Spinal cord (tissue), 10 donors: ENCODE results near the gene CDK18. TPM values are rescaled to one million over a fixed set of nuclear protein-coding genes. Genes with fewer than 3 reads are reported as not detected.
A peak's percentile ranks its signal among the peaks of the same experiment; 100 is the strongest.

ENCODE experiments used
- DNase-seq, 6 donors: peaks; one replicate each; pipeline versions ENCODE4 v3.0.0 to v3.0.0-alpha.2; 2013 to 2015; ENCODE audit warnings: low spot score in 6 of 6, low read depth in 4 of 6
- H3K27ac ChIP-seq: one replicate; pipeline ENCODE4 v1.5.1; 2013; ENCODE audit warnings: low read depth, low read length, control low read depth
- H3K27me3 ChIP-seq: one replicate; pipeline ENCODE4 v1.6.1; 2013; ENCODE audit warnings: low read length; ENCODE audit not compliant: control insufficient read depth, insufficient read depth
- H3K36me3 ChIP-seq: one replicate; pipeline ENCODE4 v1.6.1; 2013; ENCODE audit warnings: low read length; ENCODE audit not compliant: control insufficient read depth, insufficient read depth
- H3K4me1 ChIP-seq: one replicate; pipeline ENCODE4 v1.6.1; 2013; ENCODE audit warnings: low read length; ENCODE audit not compliant: control insufficient read depth, insufficient read depth
- H3K4me3 ChIP-seq: one replicate; pipeline ENCODE4 v1.5.1; 2013; ENCODE audit warnings: low read depth, low read length, control low read depth
- H3K9me3 ChIP-seq: one replicate; pipeline ENCODE4 v1.6.1; 2013; ENCODE audit warnings: low read length; ENCODE audit not compliant: control insufficient read depth, insufficient read depth
- WGBS: methylation state at CpG from one replicate; pipeline ENCODE4 v1.1.5; 2013; ENCODE audit warnings: missing lambda C conversion rate; ENCODE audit not compliant: insufficient coverage; 5-methylcytosine and 5-hydroxymethylcytosine counted together
- polyA plus RNA-seq, 2 donors: library from polyadenylated mRNA; unstranded; fragments of 120-200 nt; gene quantifications; one replicate each; pipeline ENCODE4 v1.2.1, GENCODE V29; 2013; ENCODE audit not compliant: insufficient read length in 2 of 2
- total RNA-seq, 2 donors: library from RNA; depleted of rRNA in 1 of 2; stranded (reverse); fragments of 120-200 nt in 1 of 2; fragments of >200 nt in 1 of 2; gene quantifications; one replicate each; pipeline versions ENCODE4 v1.2.3 to v1.2.4, GENCODE V29; 2013 to 2014
- donor health status: healthy.

The CDK18 gene
- total and polyA plus RNA-seq, 4 donors, result 11.6 to 139 (median 66.2) TPM

- Histone ChIP-seq H3K9me3 (no peaks in the 10 kb centered on the region), H3K4me1 (peaks cover 50% of the 10 kb centered on the region), H3K27ac (no peak overlapping the region), H3K36me3 (peaks cover 4% of the 10 kb centered on the region), H3K27me3 (no peaks in the 10 kb centered on the region), H3K4me3 (no peak overlapping the region)
- WGBS, result 56% methylated on average over 6 of the region's 7 CpGs
- DNase-seq, result peak in 1 of 6 donors; percentile 39
Observed at GRCh38 chr1:205510308-205510950, 6.0 kb downstream of the CDK18 start.

DNA sequence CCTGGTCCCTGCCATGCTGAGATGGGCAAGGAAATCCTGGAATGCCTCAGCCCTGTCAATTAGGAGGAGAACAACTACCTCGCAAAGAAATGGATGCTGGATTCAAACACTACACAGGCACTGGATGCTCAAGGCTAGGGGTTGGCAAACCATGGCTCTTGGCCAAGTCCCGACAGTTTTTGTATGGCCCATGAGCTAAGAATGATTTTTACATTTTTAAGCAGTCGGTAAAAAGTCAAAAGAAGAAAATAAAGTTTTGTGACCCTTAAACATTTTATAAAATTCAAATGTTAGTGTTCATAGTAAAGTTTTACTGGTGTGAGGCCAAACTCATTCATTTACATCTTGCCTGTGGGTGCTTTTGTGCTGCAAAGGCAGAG, 6.5 kb downstream of the CDK18 start:
- peaks cover 4% of the 10 kb centered on the region for H3K36me3 ChIP-seq
- no peak overlapping the region for H3K4me3 ChIP-seq
- no peaks in the 10 kb centered on the region for H3K9me3 ChIP-seq
- DNase-seq, result no peak
- no peak overlapping the region for H3K27ac ChIP-seq
- H3K27me3 ChIP-seq, result no peaks in the 10 kb centered on the region
- WGBS, result 100% methylated on average over 1 of the region's 3 CpGs
- peaks cover 49% of the 10 kb centered on the region for H3K4me1 ChIP-seq

DNA sequence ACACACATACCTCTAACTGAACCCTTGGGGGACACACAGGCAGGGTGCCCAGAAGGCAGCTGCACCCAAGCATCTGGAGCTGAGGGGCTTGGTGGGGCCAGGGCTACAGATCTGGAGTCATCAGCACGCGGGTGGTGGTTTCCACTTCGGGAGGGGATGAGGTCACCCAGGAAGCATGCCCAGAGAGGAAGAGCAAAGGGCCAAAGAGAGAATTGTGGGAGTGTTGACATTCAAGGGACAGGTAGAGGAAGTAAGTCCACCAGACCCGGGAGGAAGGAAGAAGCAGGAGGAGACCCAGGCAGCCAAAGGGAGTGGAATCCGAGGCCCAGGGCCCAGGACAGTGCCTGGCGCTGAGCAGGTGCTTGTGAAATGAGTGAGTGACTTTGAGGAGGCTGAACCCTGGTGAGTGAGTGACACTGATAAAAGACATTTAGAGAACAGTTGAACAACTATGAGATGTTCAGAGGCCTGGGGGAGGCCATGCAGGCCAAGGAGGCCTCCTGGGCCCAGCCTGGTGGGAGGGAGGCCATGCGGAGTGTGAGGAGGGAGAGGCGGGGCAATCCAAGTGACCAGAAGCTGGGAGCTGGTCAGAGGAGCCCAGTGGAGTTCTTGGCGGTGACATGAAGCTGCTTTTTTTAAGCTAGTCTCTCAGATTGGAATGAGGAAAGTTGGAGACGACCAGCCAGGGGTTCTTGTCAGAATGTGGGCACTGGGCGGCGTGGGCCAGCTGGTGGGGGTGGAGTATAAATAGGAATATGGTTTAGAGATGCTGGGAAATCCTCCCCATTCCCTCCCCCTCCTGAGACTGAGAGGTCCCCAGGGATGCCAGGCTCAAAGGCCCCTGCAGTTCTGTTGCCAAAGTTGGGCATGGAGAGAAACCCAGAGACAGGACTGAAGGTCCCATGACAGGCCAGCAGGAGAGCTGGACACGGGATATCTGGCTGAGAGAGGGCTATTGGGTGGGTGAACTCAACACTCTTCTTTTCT, 7.9 kb downstream of the CDK18 start:
- no peak overlapping the region for H3K27ac ChIP-seq
- no peaks in the 10 kb centered on the region for H3K9me3 ChIP-seq
- H3K36me3 ChIP-seq, result peaks cover 4% of the 10 kb centered on the region
- 79% methylated on average over 9 of the region's 13 CpGs for WGBS
- no peak overlapping the region for H3K4me3 ChIP-seq
- DNase-seq, result no peak
- H3K4me1 ChIP-seq, result peaks cover 59% of the 10 kb centered on the region
- no peaks in the 10 kb centered on the region for H3K27me3 ChIP-seq

DNA sequence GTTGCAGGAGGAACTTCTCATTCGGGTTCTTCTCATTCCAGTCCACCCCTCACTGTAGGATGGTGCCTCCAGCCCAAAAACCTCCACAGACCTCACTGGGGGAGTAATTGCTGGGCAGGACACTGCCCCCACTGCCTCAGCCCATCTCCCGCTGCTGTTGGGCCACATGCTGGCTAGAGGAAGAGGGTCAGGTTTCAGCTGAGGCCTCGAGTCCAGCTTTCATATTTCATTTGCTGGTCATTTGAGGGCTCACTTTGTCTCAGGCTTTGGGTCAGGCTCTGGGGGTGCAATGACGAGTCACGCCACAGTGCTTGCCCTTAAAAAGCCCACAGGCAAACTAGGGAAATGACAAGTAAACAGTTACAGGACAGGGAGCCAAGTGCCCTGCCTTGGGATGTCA, 9.3 kb downstream of the CDK18 start:
- 65% methylated on average over 3 of the region's 5 CpGs for WGBS
- Histone ChIP-seq H3K27ac (no peak overlapping the region), H3K9me3 (no peaks in the 10 kb centered on the region), H3K27me3 (no peaks in the 10 kb centered on the region), H3K4me1 (peaks cover 62% of the 10 kb centered on the region), H3K36me3 (peaks cover 4% of the 10 kb centered on the region), H3K4me3 (no peak overlapping the region)
- DNase-seq, result no peak

- H3K36me3 ChIP-seq, result peaks cover 4% of the 10 kb centered on the region
- H3K27me3 ChIP-seq, result no peaks in the 10 kb centered on the region
- no peaks in the 10 kb centered on the region for H3K9me3 ChIP-seq
- H3K4me3 ChIP-seq, result no peak overlapping the region
- 92% methylated on average over 5 of the region's 7 CpGs for WGBS
- no peak overlapping the region for H3K27ac ChIP-seq
- DNase-seq, result no peak
- H3K4me1 ChIP-seq, result peaks cover 69% of the 10 kb centered on the region
Observed at GRCh38 chr1:205514211-205515142, 10.0 kb downstream of the CDK18 start.

DNA sequence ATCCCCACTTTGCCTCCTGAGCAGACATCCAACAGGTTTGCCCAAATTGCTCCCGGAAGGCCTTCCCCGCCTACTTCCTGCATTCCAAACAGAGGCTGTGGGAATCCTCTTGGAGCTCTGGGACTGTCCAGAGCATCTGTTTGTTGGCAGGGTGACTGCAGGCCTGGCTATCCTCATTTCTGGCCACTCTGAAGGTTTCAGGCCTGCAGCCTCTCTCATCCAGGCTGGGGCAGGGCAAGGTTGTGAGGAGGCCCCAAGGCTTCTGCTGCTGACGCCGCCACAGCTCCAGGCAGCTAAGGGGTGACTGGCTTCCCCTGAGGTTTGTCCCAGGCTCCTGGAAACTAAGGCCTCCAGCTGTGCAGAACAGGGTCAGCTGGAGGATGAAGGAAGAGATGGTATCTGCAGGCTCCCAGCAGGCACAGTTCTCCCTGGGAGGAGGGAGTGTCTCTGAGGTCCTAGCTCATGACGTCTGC, 11.3 kb downstream of the CDK18 start:
- H3K4me1 ChIP-seq, result peaks cover 73% of the 10 kb centered on the region
- H3K36me3 ChIP-seq, result no peaks in the 10 kb centered on the region
- H3K27ac ChIP-seq, result peak overlapping the region; percentile 64
- H3K4me3 ChIP-seq, result no peak overlapping the region
- WGBS, result 73% methylated on average over 5 of the region's 5 CpGs
- H3K27me3 ChIP-seq, result no peaks in the 10 kb centered on the region
- no peaks in the 10 kb centered on the region for H3K9me3 ChIP-seq
- no peak for DNase-seq

DNA sequence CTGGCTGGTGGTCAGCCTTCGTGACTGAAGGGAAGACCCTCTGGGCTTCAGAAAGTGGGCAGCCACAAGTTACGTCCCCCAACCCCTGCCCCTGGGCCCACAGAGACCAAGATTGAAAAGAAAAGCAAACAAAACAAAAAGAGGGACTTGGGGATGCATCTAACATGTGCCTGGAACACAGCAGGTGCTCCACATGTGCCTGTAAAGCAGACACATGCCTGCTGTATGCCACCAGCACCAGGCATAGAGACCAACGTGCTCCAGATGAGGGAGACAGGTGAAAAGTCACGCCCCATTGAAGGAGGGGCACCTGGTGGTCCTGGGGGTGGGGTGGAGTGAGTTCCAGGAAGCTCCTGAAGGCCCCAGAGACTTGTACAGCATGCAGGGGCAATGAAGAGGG, 11.9 kb downstream of the CDK18 start:
- Histone ChIP-seq H3K4me1 (peaks cover 76% of the 10 kb centered on the region), H3K27ac (no peak overlapping the region), H3K27me3 (no peaks in the 10 kb centered on the region), H3K4me3 (no peak overlapping the region), H3K9me3 (no peaks in the 10 kb centered on the region), H3K36me3 (no peaks in the 10 kb centered on the region)
- DNase-seq, result no peak
- WGBS, result 90% methylated on average over 4 of the region's 4 CpGs

DNA sequence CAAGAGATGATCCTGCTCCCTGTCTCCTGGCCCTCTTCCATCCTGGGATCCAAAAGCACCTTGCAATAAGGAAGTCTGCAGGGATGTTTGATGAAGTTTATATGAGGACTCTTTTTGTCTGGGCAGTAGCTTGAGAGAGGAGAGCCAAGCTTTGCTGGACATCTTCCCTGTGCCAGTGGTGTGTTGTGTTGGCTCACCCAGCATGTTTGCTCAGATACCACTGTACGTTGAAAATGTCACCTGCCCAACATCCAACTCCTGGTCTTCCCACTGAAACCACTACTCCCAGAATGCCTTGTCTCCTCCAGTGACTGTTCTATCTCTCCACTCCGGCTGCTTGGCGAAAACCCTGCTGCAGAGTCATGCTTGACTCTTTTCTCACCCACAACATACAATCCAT, 12.8 kb downstream of the CDK18 start:
- no peak for DNase-seq
- Histone ChIP-seq H3K27ac (peak overlapping the region; percentile 30), H3K27me3 (no peaks in the 10 kb centered on the region), H3K4me3 (no peak overlapping the region), H3K4me1 (peaks cover 78% of the 10 kb centered on the region), H3K9me3 (no peaks in the 10 kb centered on the region), H3K36me3 (no peaks in the 10 kb centered on the region)
- 72% methylated on average over 3 of the region's 3 CpGs for WGBS

DNA sequence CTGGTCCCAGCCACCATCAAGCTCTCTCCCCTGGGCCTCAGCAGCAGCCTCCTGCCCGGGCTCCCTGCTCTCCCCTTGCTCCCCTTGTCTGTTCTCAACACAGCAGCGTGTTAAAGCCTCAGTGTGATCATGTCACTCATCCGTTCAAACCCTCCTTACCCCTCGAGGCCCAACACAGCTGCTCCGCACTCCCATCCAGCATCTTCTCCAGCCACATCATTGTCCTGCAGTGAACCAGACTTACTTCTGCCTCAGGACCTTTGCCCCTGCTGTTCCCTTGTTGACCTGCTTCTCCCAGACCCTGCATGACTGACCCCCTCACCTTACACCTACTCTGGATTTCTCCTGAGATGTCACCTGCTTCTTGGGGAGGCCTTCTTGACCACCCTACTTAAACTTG, 13.3 kb downstream of the CDK18 start:
- H3K27me3 ChIP-seq, result no peaks in the 10 kb centered on the region
- no peaks in the 10 kb centered on the region for H3K9me3 ChIP-seq
- H3K27ac ChIP-seq, result peak overlapping the region; percentile 57
- H3K4me3 ChIP-seq, result no peak overlapping the region
- WGBS, result 72% methylated on average over 5 of the region's 5 CpGs
- DNase-seq, result no peak
- H3K4me1 ChIP-seq, result peaks cover 73% of the 10 kb centered on the region
- no peaks in the 10 kb centered on the region for H3K36me3 ChIP-seq
